ENCODE results near the gene COPS3.

GRCh38 chr17:17325816-17326215 is 44.8 kb upstream of the COPS3 start:
- no peak for TF ChIP-seq POLR2AphosphoS5 (IDR thresholded peaks at IDR 0.05)
- no peak for TF ChIP-seq CTCF (IDR thresholded peaks at IDR 0.05)
- no peak for TF ChIP-seq POLR2A (IDR thresholded peaks at IDR 0.05)
